Activated naive CD8-positive, alpha-beta T cell treated with anti-CD3 and anti-CD28 coated beads for 36 hours (primary cell): ENCODE results near the gene GLRA2. TPM values are rescaled to one million over a fixed set of nuclear protein-coding genes. Genes with fewer than 3 reads are reported as not detected.
A peak's percentile ranks its signal among the peaks of the same experiment; 100 is the strongest.
"Not testable (repeated sequence)": the region's sequence is repeated elsewhere in the genome, so short reads cannot be mapped to it uniquely, and the experiment has no call there.

Source experiments
- DNase-seq: peaks from one replicate; pipeline ENCODE4 v3.0.0; 2021
- H3K27ac Mint-ChIP-seq: one replicate; pipeline ENCODE4 v1.8.0; 2022; ENCODE audit warnings: mild to moderate bottlenecking, moderate library complexity, mixed read lengths
- H3K27me3 Mint-ChIP-seq: one replicate; pipeline ENCODE4 v1.8.0; 2022; ENCODE audit warnings: mild to moderate bottlenecking, mixed read lengths
- H3K36me3 Mint-ChIP-seq: one replicate; pipeline ENCODE4 v1.8.0; 2021; ENCODE audit warnings: mild to moderate bottlenecking, mixed read lengths
- H3K4me1 Mint-ChIP-seq: one replicate; pipeline ENCODE4 v1.8.0; 2021; ENCODE audit warnings: mixed read lengths
- H3K4me3 Mint-ChIP-seq: one replicate; pipeline ENCODE4 v1.8.0; 2022; ENCODE audit warnings: mild to moderate bottlenecking, moderate library complexity, mixed read lengths
- H3K9me3 Mint-ChIP-seq: one replicate; pipeline ENCODE4 v1.8.0; 2022; ENCODE audit warnings: mixed read lengths
- total RNA-seq, 2 experiments: library from RNA; stranded (reverse); gene quantifications; one replicate each; pipeline ENCODE4 v1.2.3, GENCODE V29; 2021

GLRA2 gene
- total RNA-seq, 2 experiments from 2014 or later, result not detected

DNA sequence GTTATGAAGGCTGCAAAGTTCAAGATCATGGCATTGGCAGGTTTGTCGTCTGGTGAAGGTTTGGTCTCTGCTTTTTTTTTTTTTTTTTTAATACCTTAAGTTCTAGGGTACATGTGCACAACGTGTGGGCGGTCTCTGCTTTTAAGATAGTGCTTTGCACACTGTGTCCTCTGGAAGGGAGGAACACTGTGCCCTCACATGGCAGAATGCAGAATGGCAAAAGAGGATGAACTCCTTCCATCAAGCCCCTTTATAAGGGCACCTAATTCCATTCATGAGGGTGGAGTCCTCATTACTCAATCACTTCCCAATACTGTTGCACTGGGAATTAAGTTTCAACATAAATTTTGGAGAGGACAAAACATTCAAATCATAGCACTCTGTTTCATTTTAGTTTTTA lies 101.4 kb downstream of the GLRA2 start:
- no peak overlapping the region for H3K27ac Mint-ChIP-seq
- H3K4me3 Mint-ChIP-seq, result no peak overlapping the region
- DNase-seq, result no peak
- H3K9me3 Mint-ChIP-seq, result no peaks in the 10 kb centered on the region
- peaks cover 4% of the 10 kb centered on the region for H3K4me1 Mint-ChIP-seq
- no peaks in the 10 kb centered on the region for H3K36me3 Mint-ChIP-seq
- no peaks in the 10 kb centered on the region for H3K27me3 Mint-ChIP-seq

DNA sequence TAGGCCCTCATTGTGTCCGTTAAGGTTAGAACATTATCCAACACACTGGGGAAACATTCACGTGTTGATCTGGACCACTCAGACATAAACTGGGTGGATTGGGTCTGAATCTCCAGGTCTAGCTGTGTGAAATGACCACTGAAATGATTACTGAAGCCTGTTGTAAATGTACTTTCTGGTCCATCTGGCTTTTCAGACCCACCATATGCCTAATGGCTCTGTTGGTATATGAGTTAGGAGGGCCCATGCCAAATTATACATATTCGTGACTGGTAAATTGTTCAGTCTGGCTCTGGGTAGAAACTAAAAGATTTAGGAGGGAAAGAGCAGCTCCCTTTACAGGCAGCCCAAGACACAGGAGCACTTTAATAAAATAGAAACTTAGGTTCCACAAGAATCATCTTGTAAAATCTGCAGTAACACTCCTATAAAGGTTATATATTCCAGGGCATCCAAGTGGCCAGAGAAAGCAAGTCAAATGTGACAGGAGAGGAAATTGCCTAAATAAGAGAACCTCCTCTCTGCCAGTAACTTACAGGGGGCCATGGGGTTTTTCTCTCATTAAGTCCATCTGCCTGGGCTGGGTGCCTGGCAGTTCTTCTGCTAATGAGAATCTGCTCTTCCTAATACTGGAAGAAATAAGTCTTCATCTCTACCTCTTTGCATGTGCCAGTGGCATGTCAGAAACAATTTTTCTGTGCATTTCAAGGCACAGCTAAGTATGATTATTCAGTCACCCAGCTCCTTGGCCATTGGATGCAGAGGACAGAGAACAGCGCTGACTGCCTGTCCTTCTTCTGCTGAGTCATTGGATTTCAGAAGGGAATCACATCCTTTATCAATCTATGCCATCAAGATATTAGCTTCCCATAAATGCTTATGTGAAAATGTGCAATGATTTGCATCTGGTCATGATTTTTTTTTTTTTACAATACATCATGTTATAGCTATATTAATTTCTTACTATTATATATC lies 112.6 kb downstream of the GLRA2 start:
- DNase-seq, result no peak
- H3K27me3 Mint-ChIP-seq, result peaks cover 4% of the 10 kb centered on the region
- no peak overlapping the region for H3K4me3 Mint-ChIP-seq
- no peaks in the 10 kb centered on the region for H3K36me3 Mint-ChIP-seq
- H3K9me3 Mint-ChIP-seq, result no peaks in the 10 kb centered on the region
- H3K4me1 Mint-ChIP-seq, result no peaks in the 10 kb centered on the region
- no peak overlapping the region for H3K27ac Mint-ChIP-seq

DNA sequence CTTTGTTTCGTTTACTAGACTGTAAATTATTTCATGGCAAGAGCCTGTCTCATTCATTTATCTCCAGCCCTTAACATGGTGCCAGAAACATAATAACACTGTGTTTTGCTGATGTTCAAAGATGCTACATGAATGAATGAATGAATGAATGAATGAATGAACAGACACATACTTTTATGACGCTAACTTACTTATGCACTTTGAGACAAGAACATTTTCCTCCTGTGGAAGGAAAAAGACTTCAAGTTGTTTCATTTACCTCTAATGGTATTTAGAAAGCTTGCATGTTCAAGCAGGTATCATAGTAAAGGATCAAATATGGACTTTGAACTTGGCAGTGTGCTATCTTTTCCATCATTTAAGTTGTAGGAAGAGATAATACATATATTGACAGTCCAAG lies 131.6 kb downstream of the GLRA2 start:
- no peaks in the 10 kb centered on the region for H3K4me1 Mint-ChIP-seq
- DNase-seq, result no peak
- H3K27ac Mint-ChIP-seq, result no peak overlapping the region

DNA sequence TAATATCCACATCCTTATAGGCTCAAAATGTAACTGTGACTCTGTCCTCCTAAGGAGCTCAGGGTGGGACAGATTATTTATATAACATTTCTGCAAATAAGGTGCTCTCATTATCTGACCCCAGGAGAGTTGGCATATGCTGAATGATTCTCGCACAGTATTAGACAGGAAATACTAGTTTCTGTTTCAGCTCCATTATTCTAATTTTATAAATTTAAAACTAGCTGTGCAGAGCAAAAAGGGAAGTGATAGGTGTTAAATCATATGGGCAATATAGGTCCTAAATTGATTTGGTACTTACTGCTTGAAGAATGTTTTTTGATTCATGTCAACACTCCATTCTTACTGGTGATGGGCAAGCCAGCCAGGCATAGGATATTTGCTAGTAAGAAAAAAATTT lies 141.5 kb downstream of the GLRA2 start:
- no peak for DNase-seq
- Mint-ChIP-seq H3K4me3 (no peak overlapping the region), H3K9me3 (no peaks in the 10 kb centered on the region), H3K36me3 (no peaks in the 10 kb centered on the region), H3K4me1 (peaks cover 6% of the 10 kb centered on the region), H3K27me3 (no peaks in the 10 kb centered on the region), H3K27ac (no peak overlapping the region)

More for the DNA sequence above, 131.6 kb downstream of the GLRA2 start:
- H3K4me3 Mint-ChIP-seq, result no peak overlapping the region
- H3K27me3 Mint-ChIP-seq, result no peaks in the 10 kb centered on the region
- H3K36me3 Mint-ChIP-seq, result no peaks in the 10 kb centered on the region
- H3K9me3 Mint-ChIP-seq, result no peaks in the 10 kb centered on the region

DNA sequence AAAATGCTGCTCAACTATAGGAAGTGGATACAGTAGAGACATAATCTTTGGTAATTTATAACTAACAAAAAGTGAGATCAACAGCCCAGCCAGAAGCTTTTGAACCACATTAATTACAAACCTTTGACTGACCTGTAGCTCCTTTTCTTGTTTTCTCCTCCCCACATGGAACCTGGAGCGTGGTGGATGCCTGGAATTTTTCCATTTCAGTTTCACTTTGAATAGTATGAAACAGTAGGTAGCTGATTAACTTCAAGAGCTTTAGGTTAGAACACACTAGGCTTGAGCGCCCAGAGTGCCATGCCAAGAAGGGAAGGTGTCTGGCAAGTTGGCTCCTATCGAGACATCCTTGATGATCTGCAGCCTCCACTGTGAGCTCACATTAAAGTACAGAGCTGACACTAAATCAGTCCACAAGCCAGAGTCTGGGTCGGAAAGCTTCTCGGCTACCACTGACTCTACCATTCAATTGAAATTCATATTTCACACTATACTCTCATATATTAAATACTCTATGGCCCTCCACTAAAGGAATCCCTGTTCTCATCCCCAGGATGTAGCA lies 143.4 kb downstream of the GLRA2 start:
- Mint-ChIP-seq H3K27ac (no peak overlapping the region), H3K4me3 (no peak overlapping the region), H3K27me3 (no peaks in the 10 kb centered on the region), H3K9me3 (no peaks in the 10 kb centered on the region), H3K4me1 (peaks cover 6% of the 10 kb centered on the region), H3K36me3 (no peaks in the 10 kb centered on the region)
- DNase-seq, result no peak

DNA sequence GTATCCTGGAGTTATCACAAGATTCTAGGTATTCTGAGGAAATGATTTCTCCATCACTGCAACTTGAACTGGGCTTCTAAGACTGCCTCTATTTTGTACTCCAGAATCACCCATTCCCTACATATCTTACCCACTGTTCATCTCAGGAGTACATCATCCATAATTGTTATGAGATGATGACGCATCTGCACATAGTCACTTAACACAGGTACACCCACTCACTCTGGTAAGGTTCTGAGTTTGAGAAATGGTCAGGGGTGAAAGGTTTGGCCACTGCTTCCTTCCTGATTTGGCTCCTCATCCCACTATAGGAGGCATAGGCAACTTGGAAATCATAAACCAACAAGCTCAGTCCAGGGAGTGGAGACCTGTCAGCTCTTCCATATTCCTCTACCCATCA lies 143.9 kb downstream of the GLRA2 start:
- no peak overlapping the region for H3K27ac Mint-ChIP-seq
- peaks cover 6% of the 10 kb centered on the region for H3K4me1 Mint-ChIP-seq
- no peaks in the 10 kb centered on the region for H3K36me3 Mint-ChIP-seq
- DNase-seq, result no peak
- no peaks in the 10 kb centered on the region for H3K27me3 Mint-ChIP-seq
- H3K9me3 Mint-ChIP-seq, result no peaks in the 10 kb centered on the region
- H3K4me3 Mint-ChIP-seq, result no peak overlapping the region

DNA sequence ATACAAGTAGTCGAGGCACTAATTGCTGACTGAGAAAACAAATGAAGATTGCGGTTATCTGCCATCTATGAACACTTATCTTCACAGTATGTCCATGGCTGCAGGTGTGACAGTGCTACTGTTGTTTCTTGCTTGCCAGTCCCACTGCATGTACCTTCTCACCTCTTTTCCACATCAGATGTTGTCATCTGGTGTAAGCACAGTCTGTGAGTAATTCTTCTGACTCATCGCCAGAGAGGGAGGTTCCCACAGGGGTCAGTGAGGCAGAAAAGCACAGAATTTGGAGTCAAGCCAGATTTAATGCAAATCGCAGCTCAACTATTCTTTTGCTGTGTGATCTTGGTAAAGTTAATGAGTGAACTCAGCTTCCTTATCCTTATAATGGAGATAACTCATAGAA lies 144.4 kb downstream of the GLRA2 start:
- Mint-ChIP-seq H3K4me1 (peaks cover 6% of the 10 kb centered on the region), H3K27me3 (no peaks in the 10 kb centered on the region), H3K4me3 (no peak overlapping the region), H3K36me3 (no peaks in the 10 kb centered on the region), H3K27ac (no peak overlapping the region), H3K9me3 (no peaks in the 10 kb centered on the region)
- DNase-seq, result peak; percentile 3

DNA sequence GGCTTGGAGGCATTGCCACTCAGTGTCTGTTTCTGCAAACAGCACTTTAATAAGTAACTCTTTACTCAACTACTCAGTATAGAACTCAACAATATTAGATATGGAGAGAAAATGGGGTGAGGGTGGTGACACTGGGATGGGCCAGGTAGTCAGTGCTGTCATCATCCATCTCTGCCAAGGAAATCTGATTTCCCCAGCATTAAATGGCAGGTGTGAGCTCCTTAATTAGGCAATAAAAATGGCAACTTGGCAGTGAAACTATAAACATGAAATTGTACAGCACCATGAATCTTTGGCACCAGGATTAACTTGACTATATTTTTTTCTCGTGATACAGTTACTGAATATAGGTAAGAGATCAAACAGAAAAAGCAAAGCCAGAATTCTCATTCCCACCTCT lies 146.2 kb downstream of the GLRA2 start:
- Mint-ChIP-seq H3K27ac (no peak overlapping the region), H3K9me3 (no peaks in the 10 kb centered on the region), H3K27me3 (no peaks in the 10 kb centered on the region), H3K36me3 (no peaks in the 10 kb centered on the region), H3K4me3 (no peak overlapping the region), H3K4me1 (peaks cover 6% of the 10 kb centered on the region)
- DNase-seq, result no peak

DNA sequence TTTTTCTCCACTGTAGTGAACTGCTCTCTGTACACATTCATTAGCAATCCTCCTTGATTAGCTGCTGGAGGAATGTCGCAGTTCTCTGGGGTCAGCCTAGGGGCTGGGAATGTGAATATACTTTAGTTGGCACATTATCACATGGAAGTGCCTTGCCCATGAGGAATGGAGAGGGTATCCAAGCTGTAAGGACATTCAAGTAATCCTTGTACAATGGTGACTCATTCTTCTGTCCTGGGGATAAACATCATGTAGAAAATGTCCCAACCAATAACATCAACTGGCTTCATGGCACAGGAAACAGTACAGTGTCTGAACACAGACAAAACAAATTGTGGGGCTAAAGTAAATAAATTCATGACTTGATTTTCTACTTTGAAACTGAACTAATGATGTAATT lies 147.1 kb downstream of the GLRA2 start:
- H3K4me3 Mint-ChIP-seq, result no peak overlapping the region
- H3K4me1 Mint-ChIP-seq, result peaks cover 6% of the 10 kb centered on the region
- no peaks in the 10 kb centered on the region for H3K36me3 Mint-ChIP-seq
- DNase-seq, result no peak
- no peak overlapping the region for H3K27ac Mint-ChIP-seq
- no peaks in the 10 kb centered on the region for H3K27me3 Mint-ChIP-seq
- no peaks in the 10 kb centered on the region for H3K9me3 Mint-ChIP-seq

DNA sequence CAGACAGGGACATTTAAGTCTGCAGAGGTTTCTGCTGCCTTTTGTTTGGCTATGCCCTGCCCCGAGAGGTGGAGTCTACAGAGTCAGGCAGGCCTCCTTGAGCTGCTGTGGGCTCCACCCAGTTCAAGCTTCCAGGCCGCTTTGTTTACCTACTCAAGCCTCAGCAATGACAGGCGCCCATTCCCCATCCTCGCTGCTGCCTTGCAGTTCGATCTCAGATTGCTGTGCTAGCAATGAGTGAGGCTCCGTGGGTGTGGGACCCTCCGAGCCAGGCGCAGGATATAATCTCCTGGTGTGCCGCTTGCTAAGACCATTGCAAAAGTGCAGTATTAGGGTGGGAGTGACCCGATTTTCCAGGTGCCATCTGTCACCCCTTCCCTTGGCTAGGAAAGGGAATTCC lies 159.0 kb downstream of the GLRA2 start:
- not testable (repeated sequence) for H3K27me3 Mint-ChIP-seq, H3K27ac Mint-ChIP-seq, H3K4me1 Mint-ChIP-seq, H3K36me3 Mint-ChIP-seq, DNase-seq, H3K9me3 Mint-ChIP-seq, H3K4me3 Mint-ChIP-seq

DNA sequence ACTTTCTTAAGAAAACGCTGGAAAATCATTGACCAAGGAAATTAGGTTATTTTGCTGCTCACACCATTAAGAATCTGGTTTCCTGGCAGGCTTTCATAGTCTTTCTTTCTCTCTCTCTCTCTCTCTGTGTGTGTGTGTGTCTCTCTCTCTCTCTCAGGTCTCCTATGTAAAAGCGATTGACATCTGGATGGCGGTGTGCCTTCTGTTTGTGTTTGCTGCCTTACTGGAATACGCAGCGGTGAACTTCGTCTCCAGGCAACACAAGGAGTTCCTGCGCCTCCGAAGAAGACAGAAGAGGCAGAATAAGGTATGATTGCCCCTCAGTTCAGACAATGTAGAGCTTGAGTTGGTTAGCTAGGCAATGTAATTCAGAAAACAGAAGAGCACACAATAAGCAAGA lies 161.2 kb downstream of the GLRA2 start:
- H3K27me3 Mint-ChIP-seq, result no peaks in the 10 kb centered on the region
- H3K4me3 Mint-ChIP-seq, result no peak overlapping the region
- H3K4me1 Mint-ChIP-seq, result no peaks in the 10 kb centered on the region
- H3K27ac Mint-ChIP-seq, result no peak overlapping the region
- H3K9me3 Mint-ChIP-seq, result no peaks in the 10 kb centered on the region
- DNase-seq, result no peak
- peaks cover 3% of the 10 kb centered on the region for H3K36me3 Mint-ChIP-seq

DNA sequence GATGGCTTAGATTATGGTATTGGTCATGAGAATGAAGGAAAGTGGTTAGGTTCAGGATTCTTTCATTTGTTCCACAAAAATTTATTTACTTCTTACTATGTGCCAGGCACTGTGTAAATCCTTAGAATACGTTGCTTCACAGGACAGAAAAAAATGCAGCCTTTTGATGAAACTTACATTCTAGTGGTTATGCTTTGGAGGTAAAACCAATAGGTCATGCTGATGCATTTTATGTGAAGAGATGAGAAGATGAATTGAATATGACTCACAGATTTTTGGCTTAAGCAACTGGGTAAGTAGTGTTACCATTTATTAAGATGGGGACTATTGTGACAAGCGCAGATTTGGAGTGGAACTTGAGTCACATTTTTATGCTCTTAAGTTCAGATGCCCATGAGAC lies 165.3 kb downstream of the GLRA2 start:
- no peaks in the 10 kb centered on the region for H3K9me3 Mint-ChIP-seq
- no peaks in the 10 kb centered on the region for H3K4me1 Mint-ChIP-seq
- no peak overlapping the region for H3K27ac Mint-ChIP-seq
- H3K4me3 Mint-ChIP-seq, result no peak overlapping the region
- DNase-seq, result no peak
- H3K27me3 Mint-ChIP-seq, result no peaks in the 10 kb centered on the region
- H3K36me3 Mint-ChIP-seq, result peaks cover 1% of the 10 kb centered on the region

DNA sequence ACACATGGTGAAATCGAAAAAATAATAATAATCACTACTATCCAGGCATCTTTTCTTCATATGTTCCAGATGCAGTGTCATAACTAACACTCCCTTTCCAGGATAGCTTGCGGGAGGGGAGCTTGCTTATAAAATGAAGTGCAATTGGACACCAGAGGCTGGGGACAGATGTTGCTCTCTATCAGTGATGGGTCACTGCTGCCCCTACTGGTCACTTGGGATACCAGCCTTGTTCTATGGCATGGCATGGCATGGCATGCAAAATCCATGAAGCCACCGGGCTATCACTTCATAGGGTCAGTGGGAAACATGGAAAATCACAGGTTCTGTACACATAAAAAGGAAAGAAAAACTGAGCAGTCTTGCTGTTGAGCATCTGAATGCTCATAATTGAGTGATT lies 168.1 kb downstream of the GLRA2 start:
- H3K27ac Mint-ChIP-seq, result no peak overlapping the region
- no peaks in the 10 kb centered on the region for H3K27me3 Mint-ChIP-seq
- H3K36me3 Mint-ChIP-seq, result no peaks in the 10 kb centered on the region
- H3K9me3 Mint-ChIP-seq, result no peaks in the 10 kb centered on the region
- no peaks in the 10 kb centered on the region for H3K4me1 Mint-ChIP-seq
- H3K4me3 Mint-ChIP-seq, result no peak overlapping the region
- DNase-seq, result peak; percentile 1

DNA sequence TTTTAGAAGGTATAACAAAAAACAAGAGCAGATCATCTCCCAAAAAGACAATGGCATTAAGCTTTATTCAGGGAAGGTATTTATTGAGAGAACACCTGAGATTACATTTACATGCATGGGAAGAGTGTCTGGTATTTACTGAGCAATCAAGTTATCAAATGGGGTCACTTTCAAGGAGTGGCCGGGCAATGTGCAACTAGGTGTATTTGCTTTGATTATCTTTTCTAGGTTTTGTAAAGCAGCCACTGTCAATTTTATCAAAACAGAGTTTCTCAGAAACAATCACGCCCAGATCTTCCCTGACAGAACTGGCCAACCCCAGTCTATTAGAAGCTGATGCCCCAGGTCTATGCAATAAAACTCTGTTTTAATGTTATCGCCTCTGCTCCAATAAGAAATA lies 169.5 kb downstream of the GLRA2 start:
- no peaks in the 10 kb centered on the region for H3K9me3 Mint-ChIP-seq
- no peak overlapping the region for H3K4me3 Mint-ChIP-seq
- H3K27me3 Mint-ChIP-seq, result no peaks in the 10 kb centered on the region
- no peak for DNase-seq
- H3K4me1 Mint-ChIP-seq, result no peaks in the 10 kb centered on the region
- H3K27ac Mint-ChIP-seq, result no peak overlapping the region
- H3K36me3 Mint-ChIP-seq, result no peaks in the 10 kb centered on the region

DNA sequence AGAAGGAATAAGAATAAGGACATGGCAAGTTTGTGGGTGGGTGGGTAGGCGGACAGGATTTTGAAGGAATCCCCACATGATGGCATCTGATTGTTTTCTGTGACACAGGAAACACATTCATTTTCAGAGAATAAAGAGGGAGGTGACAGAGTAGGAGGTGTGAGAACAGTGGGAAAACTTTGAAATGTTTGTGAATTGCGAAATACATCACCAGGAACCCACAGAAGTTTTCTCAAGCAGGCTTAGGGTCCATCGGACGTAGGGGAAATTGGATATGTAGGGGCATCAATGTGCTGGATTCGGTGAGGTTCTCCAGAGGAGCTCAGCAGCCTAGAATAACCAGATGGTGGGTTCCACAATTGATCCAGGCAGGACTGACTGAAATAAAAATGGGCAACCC lies 171.6 kb downstream of the GLRA2 start:
- Mint-ChIP-seq H3K4me1 (no peaks in the 10 kb centered on the region), H3K4me3 (no peak overlapping the region), H3K27ac (no peak overlapping the region), H3K36me3 (no peaks in the 10 kb centered on the region), H3K27me3 (no peaks in the 10 kb centered on the region), H3K9me3 (no peaks in the 10 kb centered on the region)
- no peak for DNase-seq

DNA sequence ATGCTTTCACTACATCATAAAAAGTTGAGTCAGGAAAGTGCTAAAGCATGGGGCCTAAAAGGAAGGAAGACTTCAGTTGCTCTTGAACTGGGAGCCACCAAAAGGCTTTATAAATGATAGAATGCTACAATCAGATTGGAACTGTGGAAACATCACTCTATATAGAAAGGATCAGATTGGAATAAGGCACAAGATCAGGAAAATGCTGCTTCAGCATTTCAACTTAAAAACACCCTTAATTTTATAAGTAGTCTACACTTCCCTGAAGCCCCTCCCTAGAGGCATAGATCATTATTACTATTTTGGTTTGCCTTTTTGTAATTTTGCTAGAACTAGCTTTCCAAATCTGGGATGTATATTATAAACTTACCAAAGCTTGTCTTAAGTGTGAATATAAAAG lies 172.8 kb downstream of the GLRA2 start:
- no peaks in the 10 kb centered on the region for H3K36me3 Mint-ChIP-seq
- DNase-seq, result no peak
- no peaks in the 10 kb centered on the region for H3K9me3 Mint-ChIP-seq
- H3K27ac Mint-ChIP-seq, result no peak overlapping the region
- no peaks in the 10 kb centered on the region for H3K4me1 Mint-ChIP-seq
- H3K27me3 Mint-ChIP-seq, result no peaks in the 10 kb centered on the region
- no peak overlapping the region for H3K4me3 Mint-ChIP-seq
